GM23338 (cell line): Measurements from ENCODE around the gene CCNF. TPM values are rescaled to one million over a fixed set of nuclear protein-coding genes. Genes with fewer than 3 reads are reported as not detected.

Experiments used
- ATAC-seq: fragments of 200-7000 bp; cut with Tn5 transposase; 3 replicates; pipeline ENCODE4 v1.9.1; 2020
- DNase-seq: peaks from one replicate; pipeline ENCODE4 v3.0.0-alpha.2; 2015; ENCODE audit warnings: low spot score
- H2AFZ ChIP-seq: fragments of 200-600 bp; sonication (generic); 2 replicates; pipeline ENCODE4 v1.8.0; 2016; ENCODE audit warnings: antibody characterized with exemption, mild to moderate bottlenecking, moderate library complexity
- H3F3A ChIP-seq: fragments of 200-600 bp; sonication (generic); replicated peaks from 2 replicates; pipeline ENCODE4 v1.8.0; 2017; ENCODE audit warnings: antibody characterized with exemption, mixed run types, low read depth
- H3K27ac ChIP-seq: fragments of 200-600 bp; sonication (generic); 2 replicates; pipeline ENCODE4 v1.6.1; 2016; ENCODE audit warnings: low read depth
- H3K27me3 ChIP-seq: fragments of 200-600 bp; sonication (generic); 2 replicates; pipeline ENCODE4 v1.8.0; 2016; ENCODE audit warnings: mild to moderate bottlenecking, mixed run types, moderate library complexity; ENCODE audit not compliant: insufficient read depth
- H3K36me3 ChIP-seq: fragments of 200-600 bp; sonication (generic); 2 replicates; pipeline ENCODE4 v1.8.0; 2016; ENCODE audit warnings: mild to moderate bottlenecking; ENCODE audit not compliant: insufficient read depth
- H3K4me1 ChIP-seq: fragments of 200-600 bp; sonication (generic); 2 replicates; pipeline ENCODE4 v1.8.0; 2016; ENCODE audit warnings: mild to moderate bottlenecking, moderate library complexity; ENCODE audit not compliant: insufficient read depth
- H3K4me2 ChIP-seq: fragments of 200-600 bp; sonication (generic); 2 replicates; pipeline ENCODE4 v1.7.1; 2017; ENCODE audit warnings: mixed run types
- H3K4me3 ChIP-seq: fragments of 200-600 bp; sonication (generic); 2 replicates; pipeline ENCODE4 v1.6.1; 2016; ENCODE audit warnings: mixed run types
- H3K79me2 ChIP-seq: fragments of 200-600 bp; sonication (generic); replicated peaks from 2 replicates; pipeline ENCODE4 v1.8.0; 2017; ENCODE audit warnings: mild to moderate bottlenecking; ENCODE audit not compliant: insufficient read depth
- H3K9me2 ChIP-seq: fragments of 200-600 bp; sonication (generic); 2 replicates; pipeline ENCODE4 v1.8.0; 2017; ENCODE audit not compliant: insufficient read depth
- H4K20me1 ChIP-seq: fragments of 200-600 bp; sonication (generic); replicated peaks from 2 replicates; pipeline ENCODE4 v1.8.0; 2017; ENCODE audit warnings: mild to moderate bottlenecking; ENCODE audit not compliant: insufficient read depth
- H3K27ac Mint-ChIP-seq: 2 replicates; pipeline ENCODE4 v1.8.0; 2020; ENCODE audit warnings: inconsistent platforms, mild to moderate bottlenecking, moderate library complexity, mixed read lengths
- H3K27me3 Mint-ChIP-seq: 3 replicates; pipeline ENCODE4 v1.8.0; 2022; ENCODE audit warnings: low read depth, mild to moderate bottlenecking, moderate library complexity, mixed read lengths, inconsistent platforms; ENCODE audit not compliant: insufficient read depth, poor library complexity
- H3K36me3 Mint-ChIP-seq: 3 replicates; pipeline ENCODE4 v1.8.0; 2021; ENCODE audit warnings: low read depth, mild to moderate bottlenecking, inconsistent platforms, moderate library complexity, mixed read lengths
- H3K4me1 Mint-ChIP-seq: 3 replicates; pipeline ENCODE4 v1.8.0; 2020; ENCODE audit warnings: mild to moderate bottlenecking, inconsistent platforms, mixed read lengths
- H3K4me3 Mint-ChIP-seq: 3 replicates; pipeline ENCODE4 v1.8.0; 2021; ENCODE audit warnings: moderate library complexity, mild to moderate bottlenecking, inconsistent platforms, mixed read lengths
- H3K9me3 Mint-ChIP-seq: 3 replicates; pipeline ENCODE4 v1.8.0; 2020; ENCODE audit warnings: moderate library complexity, mild to moderate bottlenecking, inconsistent platforms, mixed read lengths
- EZH2 ChIP-seq: fragments of 200-600 bp; sonication (generic); IDR thresholded peaks from one replicate; pipeline ENCODE4 v1.8.0; 2017; ENCODE audit warnings: antibody characterized with exemption, mild to moderate bottlenecking, low read depth; ENCODE audit not compliant: unreplicated experiment
- EZH2phosphoT487 ChIP-seq: fragments of 200-600 bp; sonication (generic); IDR thresholded peaks from one replicate; pipeline ENCODE4 v1.8.1; 2018; ENCODE audit warnings: antibody characterized with exemption; ENCODE audit not compliant: unreplicated experiment
- REST ChIP-seq: IDR thresholded peaks from one replicate; pipeline ENCODE4 v1.6.1; 2018; ENCODE audit warnings: antibody characterized with exemption; ENCODE audit not compliant: unreplicated experiment
- STAT1 ChIP-seq: IDR thresholded peaks from one replicate; pipeline ENCODE4 v1.6.1; 2016; ENCODE audit warnings: antibody characterized with exemption; ENCODE audit not compliant: unreplicated experiment
- ZNF331 ChIP-seq: fragments of 250-450 bp; sonication (Bioruptor Pico); IDR thresholded peaks from 2 replicates; pipeline ENCODE4 v1.5.0; 2020; ENCODE audit warnings: low read depth, mild to moderate bottlenecking, moderate library complexity
- ZNF462 ChIP-seq: fragments of 250-450 bp; sonication (Bioruptor Pico); IDR thresholded peaks from 2 replicates; pipeline ENCODE4 v1.5.0; 2020; ENCODE audit warnings: mild to moderate bottlenecking, moderate library complexity
- polyA plus RNA-seq: library from polyadenylated mRNA; unstranded; fragments of >200 nt; fragmentation: Nextera tagmentation; extraction: Ambion mirVana; gene quantifications from 2 replicates; pipeline ENCODE4 v1.2.1, GENCODE V29; 2016
- total RNA-seq: library from RNA; depleted of rRNA; stranded (reverse); fragments of >200 nt; shearing (Covaris generic); gene quantifications from 2 replicates; pipeline ENCODE4 v1.2.3, GENCODE V29; 2014

CCNF gene
- total and polyA plus RNA-seq, 2 experiments from 2014 or later: 21.2 to 54.2 TPM

- Mint-ChIP-seq H3K36me3 (no peaks in the 10 kb centered on the region; the same call in 1 of the 3 replicates), H3K4me1 (peaks cover 16% of the 10 kb centered on the region), H3K27ac (no peak overlapping the region), H3K9me3 (no peaks in the 10 kb centered on the region), H3K4me3 (no peak overlapping the region), H3K27me3 (peaks cover 14% of the 10 kb centered on the region)
- Histone ChIP-seq H4K20me1 (peaks cover 16% of the 10 kb centered on the region), H3K27me3 (no peaks in the 10 kb centered on the region), H3K79me2 (peaks cover 8% of the 10 kb centered on the region), H3K4me1 (no peaks in the 10 kb centered on the region), H3K9me2 (no peaks in the 10 kb centered on the region), H3F3A (no peaks in the 10 kb centered on the region), H3K27ac (no peak overlapping the region), H3K4me3 (no peak overlapping the region), H3K4me2 (no peak overlapping the region), H2AFZ (no peak overlapping the region), H3K36me3 (no peaks in the 10 kb centered on the region)
- TF ChIP-seq STAT1 (no peak), REST (no peak), ZNF331 (CRISPR knock-in tag) (no peak), EZH2 (no peak), ZNF462 (CRISPR knock-in tag) (no peak), EZH2phosphoT487 (no peak)
- ATAC-seq (no peak), DNase-seq (no peak)
Measured at GRCh38 chr16:2482249-2482648, 53.0 kb downstream of the CCNF start.
